Measurements from ENCODE around the gene LZTR1. TPM values are rescaled to one million over a fixed set of nuclear protein-coding genes. Genes with fewer than 3 reads are reported as not detected.
A peak's percentile ranks its signal among the peaks of the same experiment; 100 is the strongest.
"Not testable (repeated sequence)": the region's sequence is repeated elsewhere in the genome, so short reads cannot be mapped to it uniquely, and the experiment has no call there.

The LZTR1 gene
- total RNA-seq, 1 donor from 2014 or later: 64.7 TPM

DNA sequence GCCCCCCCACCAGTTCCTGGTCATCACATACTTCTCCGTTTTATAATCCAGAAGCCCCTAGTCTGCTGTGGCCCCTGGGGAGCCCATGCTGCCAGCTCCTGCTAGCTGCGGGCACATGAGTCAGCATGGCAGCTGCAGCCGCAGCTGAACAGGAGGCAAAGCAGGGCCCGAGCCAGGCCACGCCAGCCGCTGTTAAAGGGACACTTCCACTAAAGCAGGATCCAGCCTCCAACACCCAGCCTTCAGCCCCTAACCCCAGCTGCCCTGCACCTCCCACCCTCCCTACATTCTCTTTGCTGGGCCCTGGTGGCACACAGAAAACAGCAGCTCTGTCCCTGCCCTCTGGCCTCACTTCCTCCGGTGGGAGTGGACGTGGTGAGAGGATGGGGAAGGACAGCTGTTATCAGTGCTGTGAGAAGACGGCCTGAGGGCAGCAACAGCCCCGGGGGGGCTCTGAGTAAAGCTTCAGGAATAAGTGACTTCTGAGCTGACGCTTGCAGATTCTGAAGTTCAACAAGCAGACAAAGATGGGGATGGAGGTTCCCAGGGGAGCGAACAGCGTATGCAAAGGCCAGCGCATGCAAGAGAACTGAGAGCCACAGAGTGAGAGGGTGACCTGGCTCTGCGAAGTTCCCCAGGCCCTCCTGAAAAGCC, 63.0 kb downstream of the LZTR1 start:
- intact Hi-C loops (cut with micrococcal nuclease): no loop called here
- DNase-seq (ENCODE audit: low spot score): no peak
- Mint-ChIP-seq H3K4me1 (ENCODE audit: low read depth) (peaks cover 9% of the 10 kb centered on the region), H3K27me3 (ENCODE audit: low read depth) (peaks cover 24% of the 10 kb centered on the region), H3K27ac (no peak overlapping the region), H3K4me3 (ENCODE audit: low read depth) (no peak overlapping the region), H3K36me3 (ENCODE audit: low read depth) (no peaks in the 10 kb centered on the region), H3K9me3 (no peaks in the 10 kb centered on the region)

DNA sequence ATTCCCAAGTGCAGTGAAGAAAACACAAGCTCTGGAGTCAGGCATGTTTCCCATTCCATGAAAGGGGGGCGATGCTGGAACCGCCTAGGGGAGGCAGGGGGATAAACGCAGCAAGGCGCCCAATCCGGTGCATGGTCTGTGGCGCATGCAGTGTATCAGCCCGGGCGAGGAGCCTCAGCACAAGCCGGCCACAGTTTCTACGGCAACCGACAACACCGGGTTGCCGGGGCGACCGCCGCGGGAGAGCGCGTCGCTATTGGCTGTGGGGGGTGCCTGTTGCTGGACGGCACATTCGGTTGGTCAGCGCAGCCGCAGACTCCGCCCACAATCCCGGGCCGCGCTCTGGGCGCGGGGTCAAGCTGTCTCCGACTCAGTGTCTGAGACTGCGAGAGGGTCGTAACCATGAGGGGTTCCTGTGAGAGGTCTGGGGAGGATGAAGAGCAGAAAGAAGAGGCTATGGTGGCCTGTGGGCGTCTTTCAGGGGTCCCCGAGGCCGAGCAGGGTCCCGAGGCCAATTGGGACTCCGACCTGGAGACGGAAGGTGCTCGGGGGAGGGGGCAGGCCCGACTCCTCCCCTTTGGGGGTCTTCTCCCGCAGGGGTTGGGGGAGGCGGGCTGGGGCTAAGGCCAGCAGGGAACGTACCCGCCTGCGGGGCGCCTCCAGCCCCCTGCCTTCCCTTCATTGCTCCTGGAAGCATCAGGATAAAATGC, 63.6 kb downstream of the LZTR1 start, which contains the start of gene LRRC74B:
LRRC74B (plus strand) TSS at position 362 of the 710 bp plus-strand sequence; CDS start at position 403, 41 bp downstream.
- peaks cover 9% of the 10 kb centered on the region for H3K4me1 Mint-ChIP-seq (ENCODE audit: low read depth)
- no peaks in the 10 kb centered on the region for H3K9me3 Mint-ChIP-seq
- H3K36me3 Mint-ChIP-seq (ENCODE audit: low read depth): no peaks in the 10 kb centered on the region
- no peak within 1 kb of the TSS for H3K27ac Mint-ChIP-seq
- peak; percentile 69 for DNase-seq (ENCODE audit: low spot score)
- H3K4me3 Mint-ChIP-seq (ENCODE audit: low read depth): no peak within 1 kb of the TSS
- intact Hi-C loops (cut with micrococcal nuclease): no loop called here
- peaks cover 24% of the 10 kb centered on the region for H3K27me3 Mint-ChIP-seq (ENCODE audit: low read depth)

DNA sequence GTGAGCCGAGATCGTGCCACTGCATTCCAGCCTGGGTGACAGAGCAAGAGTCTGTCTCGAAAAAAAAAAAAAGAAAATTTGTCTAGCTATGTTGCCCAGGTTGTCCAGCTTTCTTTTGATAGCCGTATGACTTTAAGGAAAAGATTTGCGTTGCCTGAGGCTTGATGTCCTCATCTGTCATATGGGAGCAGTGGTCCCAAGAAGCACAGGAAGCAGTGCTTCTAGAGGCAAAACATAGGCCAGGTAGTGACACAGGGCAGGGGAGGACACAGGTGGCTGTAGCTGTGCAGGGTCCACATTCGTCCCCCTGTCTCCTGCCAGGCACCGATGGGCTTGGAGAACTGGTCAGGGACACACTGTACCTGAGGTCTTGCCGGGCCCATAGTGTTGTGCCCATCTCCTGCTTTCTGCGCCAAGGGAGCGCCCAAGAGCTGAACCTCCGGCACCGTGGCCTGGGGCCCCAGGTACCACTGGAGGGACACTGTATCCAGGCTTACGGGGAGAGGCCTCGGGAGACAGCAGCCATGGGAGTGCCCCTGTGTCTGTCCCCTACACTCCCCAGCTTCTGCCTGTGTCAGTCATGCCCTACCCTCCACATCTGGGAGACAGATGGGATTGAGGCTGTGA, 65.1 kb downstream of the LZTR1 start:
- H3K4me1 Mint-ChIP-seq (ENCODE audit: low read depth): peaks cover 9% of the 10 kb centered on the region
- peaks cover 22% of the 10 kb centered on the region for H3K27me3 Mint-ChIP-seq (ENCODE audit: low read depth)
- intact Hi-C loops (cut with micrococcal nuclease): no loop called here
- H3K4me3 Mint-ChIP-seq (ENCODE audit: low read depth): no peak overlapping the region
- no peak overlapping the region for H3K27ac Mint-ChIP-seq
- no peaks in the 10 kb centered on the region for H3K9me3 Mint-ChIP-seq
- no peak for DNase-seq (ENCODE audit: low spot score)
- H3K36me3 Mint-ChIP-seq (ENCODE audit: low read depth): no peaks in the 10 kb centered on the region

DNA sequence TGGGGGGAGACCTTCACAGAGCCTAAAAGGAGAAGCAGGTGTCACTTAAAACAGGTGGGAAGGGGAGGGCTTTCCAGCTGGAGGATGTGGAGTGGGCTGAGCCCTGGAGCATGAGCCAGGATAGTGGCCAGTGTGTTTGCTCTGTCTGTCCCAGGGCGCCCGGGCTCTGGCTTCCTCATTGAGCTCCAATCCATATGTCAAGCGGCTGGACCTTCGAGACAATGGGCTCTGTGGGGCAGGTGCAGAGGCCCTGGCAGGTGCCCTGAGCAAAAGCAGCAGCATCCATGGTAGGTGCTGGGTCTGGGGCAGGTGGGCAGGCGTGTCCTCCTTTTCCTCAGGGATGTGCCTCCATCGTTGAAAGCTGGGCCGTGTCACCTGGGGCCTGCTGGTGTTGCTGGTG, 65.6 kb downstream of the LZTR1 start:
- H3K4me1 Mint-ChIP-seq (ENCODE audit: low read depth): peaks cover 9% of the 10 kb centered on the region
- H3K9me3 Mint-ChIP-seq: no peaks in the 10 kb centered on the region
- H3K27me3 Mint-ChIP-seq (ENCODE audit: low read depth): peaks cover 22% of the 10 kb centered on the region
- no peak overlapping the region for H3K4me3 Mint-ChIP-seq (ENCODE audit: low read depth)
- intact Hi-C loops (cut with micrococcal nuclease): no loop called here
- no peak for DNase-seq (ENCODE audit: low spot score)
- no peak overlapping the region for H3K27ac Mint-ChIP-seq
- H3K36me3 Mint-ChIP-seq (ENCODE audit: low read depth): no peaks in the 10 kb centered on the region

DNA sequence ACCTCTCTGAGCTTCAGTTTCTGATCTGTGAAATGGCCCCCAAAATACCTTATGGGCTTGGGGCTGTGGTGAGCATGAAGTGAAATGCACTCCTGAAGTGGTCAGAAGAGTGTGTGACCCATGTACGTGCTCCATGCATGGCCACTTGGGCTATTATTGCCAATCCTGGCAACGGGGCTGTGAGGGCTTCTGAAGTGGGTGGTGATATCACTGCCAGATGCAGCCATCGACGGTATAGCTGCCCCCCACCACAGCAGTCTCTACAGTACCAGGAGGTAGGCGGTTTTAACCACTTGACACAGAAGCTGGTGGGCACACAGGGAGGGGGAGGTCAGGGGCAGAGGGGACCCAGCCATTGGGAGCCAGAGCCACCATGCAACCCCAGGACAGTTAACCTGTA, 66.4 kb downstream of the LZTR1 start:
- DNase-seq (ENCODE audit: low spot score); H3K9me3 Mint-ChIP-seq; H3K27ac Mint-ChIP-seq; H3K36me3 Mint-ChIP-seq (ENCODE audit: low read depth); intact Hi-C loops (cut with micrococcal nuclease); H3K4me3 Mint-ChIP-seq (ENCODE audit: low read depth); H3K4me1 Mint-ChIP-seq (ENCODE audit: low read depth): not testable (repeated sequence)
- H3K27me3 Mint-ChIP-seq (ENCODE audit: low read depth): peaks cover 17% of the 10 kb centered on the region

Other genes with a start within 250 kb of the LZTR1 start
- not detected in 2 replicates for gene SERPIND1, start 208.2 kb upstream of the LZTR1 start, total RNA-seq
- 73.4 and 77.7 TPM in 2 replicates for gene PI4KA, start 123.5 kb upstream of the LZTR1 start, total RNA-seq
- 24.2 and 31.4 TPM in 2 replicates for gene SNAP29, start 123.3 kb upstream of the LZTR1 start, total RNA-seq
- gene CRKL, start 64.9 kb upstream of the LZTR1 start, total RNA-seq: 79.2 and 80.1 TPM in 2 replicates
- 0.23 and 0.30 TPM in 2 replicates for gene AIFM3, start 15.0 kb upstream of the LZTR1 start, total RNA-seq
- gene THAP7, start 19.8 kb downstream of the LZTR1 start, total RNA-seq: 25.8 and 25.9 TPM in 2 replicates
- gene P2RX6, start 32.9 kb downstream of the LZTR1 start, total RNA-seq: 0.07 TPM in 1 of 2 replicates, not detected in the other
- 0.07 TPM in 1 of 2 replicates, not detected in the other for gene SLC7A4, start 50.3 kb downstream of the LZTR1 start, total RNA-seq
- gene LRRC74B, start 63.6 kb downstream of the LZTR1 start, total RNA-seq: 0.23 TPM in 1 of 2 replicates, not detected in the other